Naive thymus-derived CD4-positive, alpha-beta T cell (primary cell): Measurements from ENCODE around the gene TSFM. TPM values are rescaled to one million over a fixed set of nuclear protein-coding genes. Genes with fewer than 3 reads are reported as not detected.
A peak's percentile ranks its signal among the peaks of the same experiment; 100 is the strongest.
"Not testable (repeated sequence)": the region's sequence is repeated elsewhere in the genome, so short reads cannot be mapped to it uniquely, and the experiment has no call there.

Experiments
- ATAC-seq: fragments of 150-1000 bp; cut with Tn5 transposase; 2 replicates; pipeline ENCODE4 v1.10.0; 2021; ENCODE audit warnings: mild to moderate bottlenecking, moderate library complexity
- CTCF ChIA-PET: fragments of 350-600 bp; sonication (Branson Sonifier 250); formaldehyde crosslinking; loops from one replicate; lab custom pipeline; 2021; ENCODE audit warnings: antibody characterized with exemption; lab: Charles Lee
- POLR2A ChIA-PET: fragments of 350-600 bp; sonication (Branson Sonifier 250); formaldehyde crosslinking; loops from one replicate; lab custom pipeline; 2021; ENCODE audit warnings: antibody characterized with exemption, inconsistent platforms; lab: Charles Lee
- DNase-seq, 9 donors: peaks; one replicate each; pipeline versions ENCODE4 v3.0.0 to v3.0.0-alpha.2; 2020 to 2022; ENCODE audit warnings: mixed read lengths in 1 of 9
- H3K27ac ChIP-seq: one replicate; pipeline ENCODE4 v1.7.0; 2013; ENCODE audit warnings: mild to moderate bottlenecking, low read depth, low read length, moderate library complexity
- H3K27me3 ChIP-seq, 2 donors: one replicate each; pipeline ENCODE4 v1.7.0; 2013; ENCODE audit warnings: low read length in 2 of 2, mild to moderate bottlenecking in 2 of 2, moderate library complexity in 2 of 2; ENCODE audit not compliant: control insufficient read depth in 2 of 2, insufficient read depth in 2 of 2
- H3K36me3 ChIP-seq, 3 experiments: 1 replicate in 2 of 3; 2 replicates in 1 of 3; pipeline ENCODE4 v1.7.0; 2013; ENCODE audit warnings: low read length in 3 of 3, mild to moderate bottlenecking in 3 of 3, moderate library complexity in 1 of 3; ENCODE audit not compliant: insufficient read depth in 3 of 3, control insufficient read depth in 2 of 3
- H3K4me1 ChIP-seq, 2 donors: one replicate each; pipeline ENCODE4 v1.7.0; 2013; ENCODE audit warnings: low read length in 2 of 2, mild to moderate bottlenecking in 2 of 2, moderate library complexity in 1 of 2; ENCODE audit not compliant: control insufficient read depth in 2 of 2, insufficient read depth in 2 of 2
- H3K4me3 ChIP-seq: 2 replicates; pipeline ENCODE4 v1.7.0; 2013; ENCODE audit warnings: mild to moderate bottlenecking, low read length
- H3K9me3 ChIP-seq, 3 experiments: 1 replicate in 2 of 3; 2 replicates in 1 of 3; pipeline ENCODE4 v1.7.0; 2013; ENCODE audit warnings: low read length in 3 of 3; ENCODE audit not compliant: control insufficient read depth in 2 of 3
- H3K27ac Mint-ChIP-seq, 9 donors: one replicate each; pipeline ENCODE4 v1.8.0; 2020 to 2022; ENCODE audit warnings: mixed read lengths in 9 of 9, mild to moderate bottlenecking in 8 of 9, moderate library complexity in 5 of 9, inconsistent platforms in 2 of 9
- H3K27me3 Mint-ChIP-seq, 5 donors: one replicate each; pipeline ENCODE4 v1.8.0; 2021 to 2022; ENCODE audit warnings: mixed read lengths in 5 of 5, mild to moderate bottlenecking in 1 of 5
- H3K36me3 Mint-ChIP-seq, 5 donors: one replicate each; pipeline ENCODE4 v1.8.0; 2020 to 2022; ENCODE audit warnings: mixed read lengths in 5 of 5, mild to moderate bottlenecking in 3 of 5, inconsistent platforms in 1 of 5
- H3K4me1 Mint-ChIP-seq, 7 donors: one replicate each; pipeline ENCODE4 v1.8.0; 2020 to 2022; ENCODE audit warnings: mixed read lengths in 7 of 7, mild to moderate bottlenecking in 3 of 7, inconsistent platforms in 1 of 7
- H3K4me3 Mint-ChIP-seq, 10 donors: one replicate each; pipeline ENCODE4 v1.8.0; 2020 to 2022; ENCODE audit warnings: mild to moderate bottlenecking in 10 of 10, mixed read lengths in 10 of 10, moderate library complexity in 6 of 10, inconsistent platforms in 2 of 10
- H3K9me3 Mint-ChIP-seq, 11 donors: one replicate each; pipeline ENCODE4 v1.8.0; 2020 to 2022; ENCODE audit warnings: mixed read lengths in 11 of 11, mild to moderate bottlenecking in 4 of 11, inconsistent platforms in 1 of 11, moderate library complexity in 1 of 11
- intact Hi-C, 2 donors: fragments of 100-400 bp; cut with micrococcal nuclease; formaldehyde crosslinking; loops; one replicate each; pipeline ENCODE4 v1.15.1; 2023
- polyA plus RNA-seq, 2 donors: library from polyadenylated mRNA; unstranded; fragments of 300-500 nt; fragmentation: Illumina TruSeq; gene quantifications; one replicate each; pipeline ENCODE4 v1.2.3, GENCODE V29; 2021
- total RNA-seq, 6 experiments: library from RNA in 5 of 6; stranded (reverse) in 5 of 6; gene quantifications; 1 replicate in 5 of 6; 2 replicates in 1 of 6; pipeline ENCODE4 v1.2.3 and lab custom pipeline; 2021 to 2026

Gene TSFM
- total and polyA plus RNA-seq, 7 experiments from 2014 or later = 17.8 to 34.9 (median 24.7) TPM

DNA sequence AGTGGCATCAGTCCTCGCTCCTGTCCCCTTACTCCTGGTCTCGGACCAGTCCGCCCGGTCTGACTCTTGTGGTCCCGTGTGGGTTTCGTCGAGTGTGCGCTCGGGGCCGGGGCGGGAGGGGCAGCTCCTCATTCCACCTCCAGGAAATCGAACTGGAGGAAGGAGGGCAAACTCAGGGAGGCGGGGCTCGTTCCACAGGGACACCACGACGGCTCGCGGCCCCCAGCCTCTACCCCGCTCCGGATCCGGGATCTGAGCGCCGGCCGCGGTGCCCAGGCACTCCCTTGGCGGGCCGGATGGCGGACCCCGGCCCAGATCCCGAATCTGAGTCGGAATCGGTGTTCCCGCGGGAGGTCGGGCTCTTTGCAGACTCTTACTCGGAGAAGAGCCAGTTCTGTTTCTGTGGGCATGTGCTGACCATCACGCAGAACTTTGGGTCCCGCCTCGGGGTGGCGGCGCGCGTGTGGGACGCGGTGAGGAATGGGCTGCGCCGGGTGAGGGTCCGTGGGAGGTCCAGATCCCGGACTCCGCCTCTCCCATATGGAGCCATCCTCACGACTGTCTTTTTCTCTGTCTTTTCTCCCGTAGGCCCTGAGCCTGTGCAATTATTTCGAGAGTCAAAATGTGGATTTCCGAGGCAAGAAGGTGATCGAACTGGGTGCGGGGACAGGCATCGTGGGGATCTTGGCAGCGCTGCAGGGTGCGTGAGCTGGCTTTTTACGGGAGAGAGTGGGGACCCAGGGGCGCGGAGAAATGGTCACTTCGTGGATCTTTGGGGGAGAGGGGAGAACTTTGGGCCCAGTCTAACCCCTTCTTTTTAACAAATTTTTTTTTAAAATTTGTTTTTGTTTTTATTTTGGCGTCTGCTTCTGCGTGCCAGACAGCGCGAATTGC, 9.9 kb upstream of the TSFM start, which contains the start of gene EEF1AKMT3:
EEF1AKMT3 (plus strand) TSS at position 186 of the 894 bp plus-strand sequence; CDS start at position 297, 111 bp downstream.
- Mint-ChIP-seq H3K4me1 (peaks cover 20 to 34% (median 24%) of the 10 kb centered on the region in 7 donors), H3K27me3 (peaks cover 0 to 3% (median 0%) of the 10 kb centered on the region in 5 donors), H3K4me3 (peak within 1 kb of the TSS; percentile 88 to 97 (median 94)), H3K9me3 (no peaks in the 10 kb centered on the region), H3K36me3 (peaks cover 0 to 14% (median 5%) of the 10 kb centered on the region in 5 donors), H3K27ac (peak within 1 kb of the TSS; percentile 74 to 98 (median 97))
- ChIA-PET POLR2A (interaction anchor here (0.7 to 1.3 kb wide), 6 partner anchors 8 to 124 kb away, joined by 3 to 7 read pairs (median 3); no protein-coding TSS in a partner anchor), CTCF (interaction anchor here (0.6 to 1.8 kb wide), 5 partner anchors 10 to 129 kb away, joined by 3 to 10 read pairs (median 8); partner anchors contain the start of genes TSFM and TSPAN31)
- DNase-seq (peak in 1 of 9 donors; percentile 10), ATAC-seq (peak; percentile 13)
- H3K27ac ChIP-seq = peak within 1 kb of the TSS; percentile 90
- H3K9me3 ChIP-seq = no peaks in the 10 kb centered on the region
- peak within 1 kb of the TSS; percentile 99 for H3K4me3 ChIP-seq
- intact Hi-C loops = loop anchor here (1.0 kb wide), 7 partner anchors 10 to 1304 kb away; partner anchors contain the start of genes TSFM (in 2 of the 2), ATP23 (in 1 of the 2), CDK4 (in 1 of the 2) and GLI1 (in 1 of the 2)
- H3K4me1 ChIP-seq = peaks cover 6 to 10% of the 10 kb centered on the region in 2 donors
- no peaks in the 10 kb centered on the region for H3K27me3 ChIP-seq
- H3K36me3 ChIP-seq = peaks cover 0 to 18% (median 0%) of the 10 kb centered on the region in 3 experiments

DNA sequence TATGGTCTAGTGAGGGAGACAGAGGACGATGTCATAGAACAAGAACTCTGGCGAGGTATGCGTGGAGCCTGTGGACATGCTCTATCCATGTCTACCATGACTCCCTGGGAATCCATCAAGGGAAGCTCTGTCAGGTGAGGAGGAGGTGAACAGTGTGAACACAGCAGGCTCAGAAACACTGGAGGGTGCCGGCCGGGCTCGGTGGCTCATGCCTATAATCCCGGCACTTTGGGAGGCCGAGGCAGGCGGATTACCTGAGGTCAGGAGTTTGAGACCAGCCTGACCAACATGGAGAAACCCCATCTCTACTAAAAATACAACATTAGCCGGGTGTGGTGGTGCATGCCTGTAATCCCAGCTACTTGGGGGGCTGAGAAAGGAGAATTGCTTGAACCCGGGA, 8.0 kb upstream of the TSFM start:
- H3K27ac ChIP-seq, H3K27me3 ChIP-seq, H3K27me3 Mint-ChIP-seq, H3K9me3 ChIP-seq, H3K4me3 Mint-ChIP-seq, H3K36me3 ChIP-seq, DNase-seq, intact Hi-C loops, H3K4me3 ChIP-seq, ATAC-seq, H3K27ac Mint-ChIP-seq, H3K9me3 Mint-ChIP-seq: not testable (repeated sequence)
- H3K36me3 Mint-ChIP-seq = peaks cover 0 to 13% (median 3%) of the 10 kb centered on the region in 5 donors
- POLR2A ChIA-PET = interaction anchor here (1.1 kb wide), 1 partner anchor 11 kb away, joined by 3 read pairs; no protein-coding TSS in a partner anchor
- peaks cover 6 to 11% of the 10 kb centered on the region in 2 donors for H3K4me1 ChIP-seq
- peaks cover 24 to 42% (median 30%) of the 10 kb centered on the region in 7 donors for H3K4me1 Mint-ChIP-seq
- CTCF ChIA-PET = interaction anchor here (0.6 to 1.3 kb wide), 2 partner anchors 18 to 662 kb away, joined by 3 to 4 read pairs; no protein-coding TSS in a partner anchor

DNA sequence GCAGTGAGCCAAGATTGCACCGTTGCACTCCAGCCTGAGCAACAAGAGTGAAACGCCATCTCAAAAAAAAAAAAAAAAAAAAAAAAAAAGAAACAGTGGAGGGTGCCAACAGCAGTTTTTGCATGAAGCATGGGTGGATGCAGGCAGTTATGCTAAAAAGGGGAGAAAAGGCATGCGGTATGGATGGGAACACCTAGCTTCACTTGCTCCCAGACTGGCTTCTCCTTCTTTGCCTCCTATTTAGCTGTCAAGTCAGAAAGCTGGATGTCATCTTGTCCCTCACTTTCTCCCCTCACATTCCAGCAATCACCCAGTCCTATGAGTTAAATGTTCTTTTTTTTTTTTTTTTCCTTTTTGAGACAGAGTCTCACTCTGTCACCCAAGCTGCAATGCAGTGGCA, 7.5 kb upstream of the TSFM start:
- DNase-seq = no peak

DNA sequence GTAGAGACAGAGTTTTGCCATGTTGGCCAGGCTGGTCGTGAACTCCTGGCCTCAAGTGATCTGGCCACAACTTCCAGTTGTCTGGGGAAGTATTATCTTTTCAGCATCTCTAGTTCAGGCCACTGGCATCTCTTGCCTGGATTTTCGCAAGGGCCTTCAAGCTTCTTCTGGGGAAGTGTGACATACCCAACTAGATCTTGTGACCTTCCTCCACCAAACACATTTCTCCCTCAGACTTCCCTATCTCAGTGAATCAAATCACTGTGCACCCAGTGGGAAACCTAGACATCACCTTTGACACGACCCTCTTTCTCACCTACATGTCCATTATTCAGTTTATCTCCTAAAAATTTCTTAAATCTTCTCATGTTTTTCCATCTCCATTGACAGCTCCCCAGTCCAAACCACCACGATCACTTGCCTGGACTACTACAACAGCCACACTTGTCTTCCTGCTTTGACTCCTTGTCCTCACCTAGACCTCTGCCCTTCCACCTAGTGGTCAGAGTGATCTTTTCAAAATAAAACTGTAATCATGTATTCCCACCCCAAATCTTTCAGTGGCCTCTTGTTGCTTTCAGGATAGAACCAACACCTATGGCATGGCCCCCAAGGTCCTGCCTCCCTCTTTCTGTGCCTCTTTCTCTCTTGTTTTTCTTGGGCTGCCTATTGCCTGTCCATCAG, 6.9 kb upstream of the TSFM start:
- Histone ChIP-seq H3K27ac (no peak overlapping the region), H3K9me3 (no peaks in the 10 kb centered on the region), H3K4me3 (no peak overlapping the region), H3K4me1 (peaks cover 12 to 22% of the 10 kb centered on the region in 2 donors), H3K36me3 (peaks cover 0 to 3% (median 0%) of the 10 kb centered on the region in 3 experiments), H3K27me3 (no peaks in the 10 kb centered on the region)
- intact Hi-C loops = no loop called here
- H3K27me3 Mint-ChIP-seq = peaks cover 0 to 3% (median 0%) of the 10 kb centered on the region in 5 donors
- ChIA-PET POLR2A (interaction anchor here (1.1 to 1.2 kb wide), 2 partner anchors 10 to 11 kb away, joined by 3 to 5 read pairs; no protein-coding TSS in a partner anchor), CTCF (interaction anchor here (0.6 kb wide), 1 partner anchor 190 kb away, joined by 4 read pairs; no protein-coding TSS in a partner anchor)
- peak overlapping the region in 4 of 10 donors; percentile 8 to 54 (median 30) for H3K4me3 Mint-ChIP-seq
- H3K27ac Mint-ChIP-seq = peak overlapping the region in 3 of 9 donors; percentile 2 to 86 (median 5)
- H3K9me3 Mint-ChIP-seq = no peaks in the 10 kb centered on the region
- H3K4me1 Mint-ChIP-seq = peaks cover 24 to 45% (median 35%) of the 10 kb centered on the region in 7 donors
- peaks cover 0 to 9% (median 0%) of the 10 kb centered on the region in 5 donors for H3K36me3 Mint-ChIP-seq
- DNase-seq = no peak
- ATAC-seq = no peak

More for the DNA sequence above, 7.5 kb upstream of the TSFM start:
- peaks cover 0 to 13% (median 0%) of the 10 kb centered on the region in 5 donors for H3K36me3 Mint-ChIP-seq
- Histone ChIP-seq H3K9me3 (no peaks in the 10 kb centered on the region), H3K36me3 (peaks cover 0 to 3% (median 0%) of the 10 kb centered on the region in 3 experiments), H3K27ac (no peak overlapping the region), H3K4me1 (peaks cover 6 to 16% of the 10 kb centered on the region in 2 donors), H3K27me3 (no peaks in the 10 kb centered on the region), H3K4me3 (no peak overlapping the region)
- H3K27ac Mint-ChIP-seq = no peak overlapping the region
- peaks cover 20 to 42% (median 34%) of the 10 kb centered on the region in 7 donors for H3K4me1 Mint-ChIP-seq
- no peak for ATAC-seq
- POLR2A ChIA-PET = interaction anchor here (1.1 to 1.2 kb wide), 2 partner anchors 10 to 11 kb away, joined by 3 to 5 read pairs; no protein-coding TSS in a partner anchor
- intact Hi-C loops = no loop called here
- no peaks in the 10 kb centered on the region for H3K9me3 Mint-ChIP-seq
- peak overlapping the region in 1 of 10 donors; percentile 48 for H3K4me3 Mint-ChIP-seq
- H3K27me3 Mint-ChIP-seq = peaks cover 0 to 3% (median 0%) of the 10 kb centered on the region in 5 donors
- CTCF ChIA-PET = interaction anchor here (0.6 to 1.3 kb wide), 2 partner anchors 18 to 190 kb away, joined by 4 read pairs; no protein-coding TSS in a partner anchor

DNA sequence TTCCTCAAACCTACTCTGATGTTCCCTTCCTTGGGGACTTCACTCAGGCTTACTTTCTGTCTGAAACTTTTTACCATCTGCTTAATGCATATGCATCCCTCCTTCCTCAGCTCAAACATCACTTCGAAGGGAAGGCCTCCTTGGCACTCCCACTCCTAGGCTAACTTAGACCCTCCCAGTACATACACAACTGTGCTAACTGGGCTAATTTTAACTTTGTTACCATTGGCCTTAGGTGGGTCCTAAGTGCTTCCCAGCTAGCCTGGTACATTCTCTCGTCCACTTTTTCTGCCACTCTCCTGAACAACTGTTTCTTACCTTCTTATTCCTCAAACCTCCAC, 6.4 kb upstream of the TSFM start:
- H3K27ac Mint-ChIP-seq = peak overlapping the region in 1 of 9 donors; percentile 86
- H3K4me3 ChIP-seq = no peak overlapping the region
- ChIA-PET POLR2A (interaction anchor here (1.2 kb wide), 2 partner anchors 12 to 17 kb away, joined by 3 to 5 read pairs; no protein-coding TSS in a partner anchor), CTCF (no interaction called here)
- no peak for ATAC-seq
- H3K9me3 ChIP-seq = no peaks in the 10 kb centered on the region
- no peaks in the 10 kb centered on the region for H3K27me3 ChIP-seq
- DNase-seq = no peak
- no peak overlapping the region for H3K27ac ChIP-seq
- H3K9me3 Mint-ChIP-seq = no peaks in the 10 kb centered on the region
- H3K4me1 ChIP-seq = peaks cover 15 to 23% of the 10 kb centered on the region in 2 donors
- peaks cover 0 to 3% (median 0%) of the 10 kb centered on the region in 5 donors for H3K27me3 Mint-ChIP-seq
- peaks cover 23 to 45% (median 37%) of the 10 kb centered on the region in 7 donors for H3K4me1 Mint-ChIP-seq
- peaks cover 0 to 3% (median 0%) of the 10 kb centered on the region in 3 experiments for H3K36me3 ChIP-seq
- H3K4me3 Mint-ChIP-seq = no peak overlapping the region
- intact Hi-C loops = no loop called here
- peaks cover 0 to 9% (median 0%) of the 10 kb centered on the region in 5 donors for H3K36me3 Mint-ChIP-seq
